Stomach (tissue), 9 donors: ENCODE measurements around the gene SIX5. TPM values are rescaled to one million over a fixed set of nuclear protein-coding genes. Genes with fewer than 3 reads are reported as not detected.

ENCODE experiments used
- DNase-seq, 2 donors: peaks; one replicate each; pipeline versions ENCODE4 v3.0.0 to v3.0.0-alpha.2; 2013 to 2019
- H3K27ac ChIP-seq, 5 donors: fragments of 200-600 bp in 4 of 5; sonication (generic) in 4 of 5; one replicate each; pipeline ENCODE4 v1.5.1; 2013 to 2019; ENCODE audit warnings: mild to moderate bottlenecking in 1 of 5, moderate library complexity in 1 of 5
- H3K27me3 ChIP-seq, 3 donors: fragments of 200-600 bp; sonication (generic); one replicate each; pipeline ENCODE4 v1.5.1; 2017 to 2019; ENCODE audit warnings: mixed run types in 1 of 3
- H3K36me3 ChIP-seq, 4 donors: fragments of 200-600 bp; sonication (generic); 1 replicate in 3 of 4; 2 replicates in 1 of 4; pipeline ENCODE4 v1.5.1; 2016 to 2019
- H3K4me1 ChIP-seq, 4 donors: fragments of 200-600 bp; sonication (generic); one replicate each; pipeline ENCODE4 v1.5.1; 2016 to 2019
- H3K4me3 ChIP-seq, 4 donors: fragments of 200-600 bp; sonication (generic) in 3 of 4; one replicate each; pipeline ENCODE4 v1.5.1; 2016 to 2019; ENCODE audit warnings: mild to moderate bottlenecking in 1 of 4
- H3K9me3 ChIP-seq, 4 donors: fragments of 200-600 bp; sonication (generic); one replicate each; pipeline ENCODE4 v1.5.1; 2016 to 2019
- EP300 ChIP-seq: sonication (generic); formaldehyde crosslinking; IDR thresholded peaks from one replicate; pipeline ENCODE4 v1.6.1; 2017; ENCODE audit warnings: antibody characterized with exemption
- POLR2A ChIP-seq, 4 donors: fragments of 450-650 bp; IDR thresholded peaks; one replicate each; pipeline ENCODE4 v1.6.1; 2016; ENCODE audit warnings: antibody characterized with exemption in 4 of 4, control low read depth in 2 of 4, mild to moderate bottlenecking in 1 of 4, moderate library complexity in 1 of 4
- POLR2AphosphoS5 ChIP-seq, 3 donors: sonication (generic); formaldehyde crosslinking; IDR thresholded peaks; one replicate each; pipeline ENCODE4 v1.6.1; 2016; ENCODE audit warnings: antibody characterized with exemption in 3 of 3
- WGBS, 5 donors: extraction: QIAGEN DNeasy Blood & Tissue Kit in 3 of 5; methylation state at CpG; one replicate each; pipeline versions ENCODE4 v1.1.5 to v1.1.7; 2013 to 2018; 5-methylcytosine and 5-hydroxymethylcytosine counted together
- intact Hi-C: fragments of 100-400 bp; cut with DNase I; formaldehyde crosslinking; loops from one replicate; pipeline ENCODE4 v1.15.1; 2023; ENCODE audit warnings: low total_unique reads
- polyA plus RNA-seq, 3 donors: library from polyadenylated mRNA; stranded (reverse); fragments of 200-250 nt; gene quantifications; one replicate each; pipeline ENCODE4 v1.2.3, GENCODE V29; 2013
- total RNA-seq, 5 donors: library from RNA; depleted of rRNA; stranded (reverse); fragments of >200 nt; gene quantifications; one replicate each; pipeline versions ENCODE4 v1.1.0 to v1.2.3, GENCODE V29; 2014 to 2016
- TF ChIP-seq, protein P1 (sequence below), 7 experiments: fragments of 450-650 bp in 4 of 7; fragments of 200-600 bp in 3 of 7; sonication (generic) in 3 of 7; IDR thresholded peaks; one replicate each; pipeline ENCODE4 v1.5.1; 2016 to 2019; ENCODE audit warnings: antibody characterized with exemption in 7 of 7, control low read depth in 2 of 7, mild to moderate bottlenecking in 1 of 7
- donor health status: healthy with polysubstance abuse.
- donor health status: Bipolar disorder and iron deficiency.
- donor health status: healthy.

The SIX5 gene
- total and polyA plus RNA-seq, 8 donors, result 4.0 to 39.1 (median 19.9) TPM

DNA sequence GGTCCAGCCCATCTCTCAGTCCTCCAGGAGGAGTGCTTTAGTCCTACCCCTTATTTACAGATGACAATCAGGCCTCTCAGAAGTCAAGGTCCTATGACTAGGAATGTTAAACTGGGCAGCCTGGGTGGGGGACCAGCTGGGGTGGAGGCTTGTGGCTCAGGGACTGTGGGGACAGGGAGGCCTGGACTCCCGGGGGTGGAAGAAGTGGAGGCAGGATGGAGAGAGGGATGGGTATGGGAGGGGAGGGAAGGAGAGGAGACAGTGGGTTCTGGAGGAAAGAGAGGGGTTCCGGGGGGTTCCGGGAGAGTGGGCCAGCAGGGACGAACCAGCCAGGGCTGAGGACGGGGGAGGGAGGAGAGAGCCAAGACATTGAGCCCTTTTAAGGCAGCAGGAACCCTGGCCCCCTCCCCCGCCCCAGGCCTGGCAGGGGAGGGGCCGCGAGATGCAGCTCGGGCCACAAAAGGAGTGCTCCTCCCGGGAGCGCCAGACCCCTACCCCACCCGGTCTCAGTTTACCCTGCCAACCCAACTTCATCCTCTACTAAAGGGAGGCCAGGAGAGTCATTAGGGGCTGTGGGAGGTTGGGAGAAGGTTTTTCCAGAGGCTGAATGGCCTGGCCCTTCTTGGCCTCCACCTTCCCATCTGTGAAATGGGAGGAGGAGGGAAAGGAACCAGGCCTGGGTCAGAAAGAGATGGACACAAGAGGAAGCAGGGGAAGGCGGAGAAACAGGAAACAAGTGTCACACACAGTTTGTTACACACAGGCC is 11.6 kb upstream of the SIX5 start:
- 20 to 39% (median 35%) methylated on average over 13 of the region's 13 CpGs for WGBS, 5 donors
- intact Hi-C loops, result no loop called here
- Histone ChIP-seq H3K9me3 (no peaks in the 10 kb centered on the region), H3K27me3 (peaks cover 0 to 57% (median 0%) of the 10 kb centered on the region in 3 donors), H3K4me1 (peaks cover 53 to 78% (median 67%) of the 10 kb centered on the region in 4 donors), H3K4me3 (peak overlapping the region; percentile 54 to 71 (median 64)), H3K27ac (peak overlapping the region in 4 of 5 donors; percentile 83 to 88 (median 87)), H3K36me3 (peaks cover 28 to 42% (median 32%) of the 10 kb centered on the region in 4 donors)
- no peak for TF ChIP-seq POLR2A (IDR thresholded peaks at IDR 0.05)
- no peak for TF ChIP-seq POLR2AphosphoS5 (IDR thresholded peaks at IDR 0.05)
- TF ChIP-seq, protein P1, sequence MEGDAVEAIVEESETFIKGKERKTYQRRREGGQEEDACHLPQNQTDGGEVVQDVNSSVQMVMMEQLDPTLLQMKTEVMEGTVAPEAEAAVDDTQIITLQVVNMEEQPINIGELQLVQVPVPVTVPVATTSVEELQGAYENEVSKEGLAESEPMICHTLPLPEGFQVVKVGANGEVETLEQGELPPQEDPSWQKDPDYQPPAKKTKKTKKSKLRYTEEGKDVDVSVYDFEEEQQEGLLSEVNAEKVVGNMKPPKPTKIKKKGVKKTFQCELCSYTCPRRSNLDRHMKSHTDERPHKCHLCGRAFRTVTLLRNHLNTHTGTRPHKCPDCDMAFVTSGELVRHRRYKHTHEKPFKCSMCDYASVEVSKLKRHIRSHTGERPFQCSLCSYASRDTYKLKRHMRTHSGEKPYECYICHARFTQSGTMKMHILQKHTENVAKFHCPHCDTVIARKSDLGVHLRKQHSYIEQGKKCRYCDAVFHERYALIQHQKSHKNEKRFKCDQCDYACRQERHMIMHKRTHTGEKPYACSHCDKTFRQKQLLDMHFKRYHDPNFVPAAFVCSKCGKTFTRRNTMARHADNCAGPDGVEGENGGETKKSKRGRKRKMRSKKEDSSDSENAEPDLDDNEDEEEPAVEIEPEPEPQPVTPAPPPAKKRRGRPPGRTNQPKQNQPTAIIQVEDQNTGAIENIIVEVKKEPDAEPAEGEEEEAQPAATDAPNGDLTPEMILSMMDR (IDR thresholded peaks at IDR 0.05), result no peak
- no peak for TF ChIP-seq EP300
- peak in 1 of 2 donors; percentile 67 for DNase-seq

DNA sequence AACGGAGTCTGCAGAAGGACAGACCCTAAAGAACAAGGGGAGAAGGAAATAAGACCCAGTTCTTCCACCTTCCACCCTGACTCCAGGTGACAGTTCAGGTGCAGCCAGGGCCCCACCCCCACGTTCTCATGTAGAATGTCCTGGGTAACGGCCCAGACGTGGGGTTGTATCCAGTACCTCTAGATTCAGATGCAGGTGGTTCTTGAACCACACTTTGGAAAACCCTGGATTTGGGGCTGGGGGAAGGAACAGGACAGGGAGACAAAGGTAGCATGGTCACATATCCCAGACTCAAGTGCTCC is 11.0 kb upstream of the SIX5 start:
- Histone ChIP-seq H3K36me3 (peaks cover 23 to 38% (median 27%) of the 10 kb centered on the region in 4 donors), H3K27ac (peak overlapping the region in 4 of 5 donors; percentile 83 to 88 (median 87)), H3K4me3 (peak overlapping the region; percentile 54 to 71 (median 64)), H3K27me3 (peaks cover 0 to 55% (median 0%) of the 10 kb centered on the region in 3 donors), H3K9me3 (no peaks in the 10 kb centered on the region), H3K4me1 (peaks cover 53 to 73% (median 63%) of the 10 kb centered on the region in 4 donors)
- intact Hi-C loops, result no loop called here
- TF ChIP-seq EP300, result no peak
- no peak for TF ChIP-seq POLR2A (IDR thresholded peaks at IDR 0.05)
- no peak for TF ChIP-seq POLR2AphosphoS5 (IDR thresholded peaks at IDR 0.05)
- TF ChIP-seq, protein P1 (IDR thresholded peaks at IDR 0.05), result no peak
- 17 to 36% (median 31%) methylated on average over 4 of the region's 4 CpGs for WGBS, 5 donors
- no peak for DNase-seq

DNA sequence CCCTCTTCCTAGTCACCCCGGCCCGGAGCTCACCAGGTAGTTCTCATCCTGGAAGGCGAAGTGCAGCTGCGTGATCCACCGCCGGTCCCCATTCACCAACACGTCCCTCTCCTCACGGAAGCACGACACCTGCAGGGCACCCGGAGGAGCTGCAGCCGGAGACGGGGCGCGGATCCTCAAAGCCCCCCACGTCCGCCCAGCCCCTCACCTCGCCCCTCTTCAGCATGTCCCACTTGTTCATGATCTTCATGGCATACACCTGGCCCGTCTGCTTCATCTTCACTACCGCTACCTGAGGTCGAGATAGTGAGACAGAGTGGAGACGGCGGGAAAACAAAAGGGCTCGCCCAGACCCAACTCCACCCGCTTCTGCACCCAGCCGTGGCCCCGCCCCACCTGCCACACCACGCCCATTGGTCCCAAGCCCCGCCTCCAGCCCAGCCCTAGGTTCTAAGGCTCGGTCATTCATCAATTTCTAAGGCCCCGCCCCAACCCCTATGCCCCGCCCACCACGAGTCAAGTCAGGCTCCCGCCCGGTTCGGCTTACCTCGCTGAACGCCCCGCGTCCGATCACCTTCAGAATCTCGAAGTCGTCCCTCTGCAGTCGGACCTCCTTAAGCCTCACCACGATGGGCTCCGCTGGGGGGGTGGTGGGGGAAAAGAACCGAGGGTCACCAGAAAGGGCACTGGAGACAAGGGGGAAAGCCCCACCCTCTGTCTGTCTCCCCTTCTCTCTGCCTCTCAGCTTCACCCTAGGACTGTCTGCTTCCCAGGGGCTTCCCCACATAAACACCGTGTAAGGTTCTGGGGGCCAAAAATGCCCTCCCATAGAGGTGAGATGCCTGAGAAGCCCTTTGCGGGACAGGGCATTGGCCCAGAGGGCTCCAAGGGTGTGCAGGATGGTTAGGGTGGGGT is 10.4 kb upstream of the SIX5 start:
- peak overlapping the region; percentile 67 to 88 (median 86) for H3K27ac ChIP-seq
- no peaks in the 10 kb centered on the region for H3K9me3 ChIP-seq
- H3K4me3 ChIP-seq, result peak overlapping the region; percentile 54 to 71 (median 64)
- H3K36me3 ChIP-seq, result peaks cover 26 to 44% (median 32%) of the 10 kb centered on the region in 4 donors
- 4 to 9% (median 8%) methylated on average over 33 to 48 of the region's 48 CpGs for WGBS, 5 donors
- peaks cover 0 to 55% (median 0%) of the 10 kb centered on the region in 3 donors for H3K27me3 ChIP-seq
- peaks cover 49 to 69% (median 59%) of the 10 kb centered on the region in 4 donors for H3K4me1 ChIP-seq
- TF ChIP-seq POLR2A (IDR thresholded peaks at IDR 0.05), result no peak
- TF ChIP-seq POLR2AphosphoS5 (IDR thresholded peaks at IDR 0.05), result peak in 1 of 3 donors; percentile 37
- no peak for TF ChIP-seq EP300
- TF ChIP-seq, protein P1 (IDR thresholded peaks at IDR 0.05), result peak in 5 of 7 experiments; percentile 54 to 90 (median 80)
- intact Hi-C loops, result no loop called here
- DNase-seq, result peak; percentile 95 to 98
